OCI-LY1 (cell line): ENCODE measurements around the gene ROR1.

Experiments
- H2AFZ ChIP-seq: fragments of 200-600 bp; sonication (generic), shearing (Covaris generic); 2 replicates; pipeline ENCODE4 v1.6.0; 2014; ENCODE audit warnings: antibody characterized with exemption, mild to moderate bottlenecking, low read length
- H3F3A ChIP-seq: fragments of 200-600 bp; sonication (generic), shearing (Covaris generic); 2 replicates; pipeline ENCODE4 v1.6.0; 2014; ENCODE audit warnings: mild to moderate bottlenecking, antibody characterized with exemption, low read length, moderate library complexity; ENCODE audit not compliant: insufficient read depth
- H3K27ac ChIP-seq: fragments of 200-600 bp; sonication (generic); 2 replicates; pipeline ENCODE4 v1.5.1; 2014; ENCODE audit warnings: low read length, mixed run types, mild to moderate bottlenecking, low read depth; ENCODE audit not compliant: poor library complexity, severe bottlenecking
- H3K27me3 ChIP-seq: fragments of 200-600 bp; sonication (generic); 2 replicates; pipeline ENCODE4 v1.6.0; 2014; ENCODE audit warnings: antibody characterized with exemption, mild to moderate bottlenecking, low read length, moderate library complexity; ENCODE audit not compliant: insufficient read depth
- H3K36me3 ChIP-seq: fragments of 200-600 bp; sonication (generic); 2 replicates; pipeline ENCODE4 v1.6.1; 2014; ENCODE audit warnings: mild to moderate bottlenecking, antibody characterized with exemption, low read length, moderate library complexity, mixed read lengths; ENCODE audit not compliant: insufficient read depth
- H3K4me1 ChIP-seq: fragments of 200-600 bp; sonication (generic); 2 replicates; pipeline ENCODE4 v1.5.1; 2014; ENCODE audit warnings: mild to moderate bottlenecking, low read length, moderate library complexity; ENCODE audit not compliant: insufficient read depth, severe bottlenecking
- H3K4me2 ChIP-seq: fragments of 200-600 bp; sonication (generic), shearing (Covaris generic); 2 replicates; pipeline ENCODE4 v1.6.1; 2014; ENCODE audit warnings: low read length
- H3K4me3 ChIP-seq: fragments of 200-600 bp; sonication (generic); 2 replicates; pipeline ENCODE4 v1.5.1; 2014; ENCODE audit warnings: low read length, low read depth, mild to moderate bottlenecking, mixed read lengths; ENCODE audit not compliant: poor library complexity, severe bottlenecking
- H3K79me2 ChIP-seq: fragments of 200-600 bp; shearing (Covaris generic); 2 replicates; pipeline ENCODE4 v1.6.1; 2016; ENCODE audit warnings: mixed run types, low read length, mixed read lengths; ENCODE audit not compliant: insufficient read depth
- H3K9ac ChIP-seq: fragments of 200-600 bp; sonication (generic), shearing (Covaris generic); 2 replicates; pipeline ENCODE4 v1.6.1; 2014; ENCODE audit warnings: mild to moderate bottlenecking, low read length, mixed read lengths
- H3K9me2 ChIP-seq: fragments of 200-600 bp; sonication (generic), shearing (Covaris generic); 2 replicates; pipeline ENCODE4 v1.6.1; 2014; ENCODE audit warnings: low read depth, mild to moderate bottlenecking, low read length, mixed read lengths
- H3K9me3 ChIP-seq: fragments of 200-600 bp; shearing (Covaris generic); 2 replicates; pipeline ENCODE4 v1.6.1; 2014; ENCODE audit warnings: low read length, mixed read lengths
- H4K20me1 ChIP-seq: fragments of 200-600 bp; sonication (generic), shearing (Covaris generic); 2 replicates; pipeline ENCODE4 v1.6.0; 2016; ENCODE audit warnings: mild to moderate bottlenecking, low read length; ENCODE audit not compliant: insufficient read depth
- EZH2 ChIP-seq: fragments of 200-600 bp; sonication (generic), shearing (Covaris generic); IDR thresholded peaks from 2 replicates; pipeline ENCODE4 v1.8.0; 2017; ENCODE audit warnings: borderline replicate concordance, mixed run types, mild to moderate bottlenecking, antibody characterized with exemption, low read length, moderate library complexity, mixed read lengths
- TF ChIP-seq, protein P1 (sequence below): fragments of 200-600 bp; sonication (generic), shearing (Covaris generic); IDR thresholded peaks from 2 replicates; pipeline ENCODE4 v1.5.1; 2017; ENCODE audit warnings: mild to moderate bottlenecking, antibody characterized with exemption, low read length, moderate library complexity, mixed read lengths

The ROR1 gene

DNA sequence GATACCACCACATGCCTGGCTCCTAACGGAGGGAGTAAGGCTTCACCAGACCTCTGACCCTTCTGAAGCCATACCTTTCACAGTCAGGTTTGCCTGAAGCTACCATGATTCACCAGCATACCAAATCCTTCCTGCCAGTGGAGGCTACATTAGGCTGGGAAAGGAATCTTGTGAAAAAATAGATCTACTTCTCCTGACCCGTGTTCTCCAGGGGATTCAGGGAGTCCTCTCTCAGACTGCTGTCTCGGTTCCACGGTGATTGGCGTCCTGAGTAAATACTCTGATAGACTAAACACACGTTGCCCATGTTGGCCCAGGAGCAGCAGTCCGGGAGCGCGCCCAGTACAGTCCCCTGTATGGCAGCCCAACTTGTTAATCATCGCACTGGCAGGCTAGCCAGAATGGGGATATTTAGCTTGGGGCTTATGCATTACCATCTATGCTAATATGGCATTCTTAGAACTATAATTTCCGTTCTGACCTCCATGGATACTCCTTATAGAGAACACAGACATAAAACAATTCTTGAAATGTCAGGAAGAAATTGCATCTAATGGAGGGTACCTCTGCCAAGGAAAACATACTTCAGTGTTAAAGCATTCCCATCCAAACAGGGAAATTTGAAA lies 173.2 kb downstream of the ROR1 start:
- no peaks in the 10 kb centered on the region for H3K9me3 ChIP-seq
- H3K27ac ChIP-seq: no peak overlapping the region
- TF ChIP-seq, protein P1, sequence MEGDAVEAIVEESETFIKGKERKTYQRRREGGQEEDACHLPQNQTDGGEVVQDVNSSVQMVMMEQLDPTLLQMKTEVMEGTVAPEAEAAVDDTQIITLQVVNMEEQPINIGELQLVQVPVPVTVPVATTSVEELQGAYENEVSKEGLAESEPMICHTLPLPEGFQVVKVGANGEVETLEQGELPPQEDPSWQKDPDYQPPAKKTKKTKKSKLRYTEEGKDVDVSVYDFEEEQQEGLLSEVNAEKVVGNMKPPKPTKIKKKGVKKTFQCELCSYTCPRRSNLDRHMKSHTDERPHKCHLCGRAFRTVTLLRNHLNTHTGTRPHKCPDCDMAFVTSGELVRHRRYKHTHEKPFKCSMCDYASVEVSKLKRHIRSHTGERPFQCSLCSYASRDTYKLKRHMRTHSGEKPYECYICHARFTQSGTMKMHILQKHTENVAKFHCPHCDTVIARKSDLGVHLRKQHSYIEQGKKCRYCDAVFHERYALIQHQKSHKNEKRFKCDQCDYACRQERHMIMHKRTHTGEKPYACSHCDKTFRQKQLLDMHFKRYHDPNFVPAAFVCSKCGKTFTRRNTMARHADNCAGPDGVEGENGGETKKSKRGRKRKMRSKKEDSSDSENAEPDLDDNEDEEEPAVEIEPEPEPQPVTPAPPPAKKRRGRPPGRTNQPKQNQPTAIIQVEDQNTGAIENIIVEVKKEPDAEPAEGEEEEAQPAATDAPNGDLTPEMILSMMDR: no peak
- TF ChIP-seq EZH2: no peak
- no peaks in the 10 kb centered on the region; the same call in 1 of the 2 replicates for H3K27me3 ChIP-seq
- H2AFZ ChIP-seq: no peak overlapping the region
- no peaks in the 10 kb centered on the region for H3F3A ChIP-seq
- H3K9ac ChIP-seq: no peak overlapping the region
- H3K4me1 ChIP-seq: no peaks in the 10 kb centered on the region
- H3K4me2 ChIP-seq: no peak overlapping the region
- H3K4me3 ChIP-seq: no peak overlapping the region
- no peaks in the 10 kb centered on the region for H4K20me1 ChIP-seq
- no peaks in the 10 kb centered on the region for H3K9me2 ChIP-seq
- no peaks in the 10 kb centered on the region for H3K79me2 ChIP-seq
- H3K36me3 ChIP-seq: no peaks in the 10 kb centered on the region

DNA sequence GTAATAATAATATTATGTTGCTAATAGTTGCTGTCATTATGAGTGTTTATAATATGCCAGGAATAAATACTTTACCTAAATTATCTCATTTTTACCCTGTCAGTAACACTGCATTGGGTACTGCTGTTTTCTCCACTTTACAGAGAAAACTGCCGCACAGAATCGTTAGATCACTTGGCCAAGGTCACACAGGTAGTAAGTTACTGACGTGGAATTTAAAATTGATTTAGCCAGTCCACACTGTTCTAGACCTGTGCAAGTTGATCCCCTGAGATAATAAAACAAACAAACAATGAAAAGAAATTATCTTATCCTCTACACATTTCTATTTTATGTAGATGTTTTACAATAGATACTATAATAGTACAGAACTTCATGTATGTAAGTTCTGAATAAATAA lies 174.1 kb downstream of the ROR1 start:
- Histone ChIP-seq H3K9me2 (no peaks in the 10 kb centered on the region), H3K36me3 (no peaks in the 10 kb centered on the region), H3K27me3 (no peaks in the 10 kb centered on the region; the same call in 1 of the 2 replicates), H3K9me3 (no peaks in the 10 kb centered on the region), H3K79me2 (no peaks in the 10 kb centered on the region), H3K27ac (no peak overlapping the region), H3K4me3 (no peak overlapping the region), H4K20me1 (no peaks in the 10 kb centered on the region), H3K9ac (no peak overlapping the region), H3K4me1 (no peaks in the 10 kb centered on the region), H2AFZ (no peak overlapping the region), H3F3A (no peaks in the 10 kb centered on the region), H3K4me2 (no peak overlapping the region)
- TF ChIP-seq EZH2: no peak
- TF ChIP-seq, protein P1: no peak

DNA sequence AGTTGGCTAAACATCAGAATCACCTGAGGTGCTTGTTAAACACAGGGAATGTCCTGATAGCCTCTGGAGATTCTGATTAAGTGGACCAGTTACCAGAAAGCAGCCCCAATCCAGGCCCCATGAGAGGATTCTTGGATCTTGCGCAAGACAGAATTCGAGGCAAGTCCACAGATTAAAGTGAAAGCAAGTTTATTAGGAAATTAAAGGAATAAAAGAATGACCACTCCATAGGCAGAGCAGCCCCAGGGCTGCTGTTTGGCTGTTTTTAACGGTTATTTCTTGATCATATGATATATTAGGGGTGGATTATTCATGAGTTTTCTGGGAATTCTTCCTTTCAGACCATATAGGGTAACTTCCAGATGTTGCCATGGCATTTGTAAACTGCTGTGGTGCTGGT lies 176.2 kb downstream of the ROR1 start:
- Histone ChIP-seq H3K4me2 (no peak overlapping the region), H3K4me3 (no peak overlapping the region), H2AFZ (no peak overlapping the region), H3K4me1 (no peaks in the 10 kb centered on the region), H3K27ac (no peak overlapping the region), H3K36me3 (no peaks in the 10 kb centered on the region), H3K79me2 (no peaks in the 10 kb centered on the region), H3F3A (no peaks in the 10 kb centered on the region), H3K9ac (no peak overlapping the region), H3K9me2 (no peaks in the 10 kb centered on the region), H4K20me1 (no peaks in the 10 kb centered on the region), H3K27me3 (no peaks in the 10 kb centered on the region; the same call in 1 of the 2 replicates), H3K9me3 (no peaks in the 10 kb centered on the region)
- TF ChIP-seq, protein P1: no peak
- no peak for TF ChIP-seq EZH2
